Stomach (tissue), 4 donors: ENCODE results near the gene ABHD17C.

Experiments used
- EP300 ChIP-seq: sonication (generic); formaldehyde crosslinking; IDR thresholded peaks from one replicate; pipeline ENCODE4 v1.6.1; 2017; ENCODE audit warnings: antibody characterized with exemption
- POLR2A ChIP-seq, 4 donors: fragments of 450-650 bp; IDR thresholded peaks; one replicate each; pipeline ENCODE4 v1.6.1; 2016; ENCODE audit warnings: antibody characterized with exemption in 4 of 4, control low read depth in 2 of 4, mild to moderate bottlenecking in 1 of 4, moderate library complexity in 1 of 4
- POLR2AphosphoS5 ChIP-seq, 3 donors: sonication (generic); formaldehyde crosslinking; IDR thresholded peaks; one replicate each; pipeline ENCODE4 v1.6.1; 2016; ENCODE audit warnings: antibody characterized with exemption in 3 of 3
- TF ChIP-seq, protein P1 (sequence below), 7 experiments: fragments of 450-650 bp in 4 of 7; fragments of 200-600 bp in 3 of 7; sonication (generic) in 3 of 7; IDR thresholded peaks; one replicate each; pipeline ENCODE4 v1.5.1; 2016 to 2019; ENCODE audit warnings: antibody characterized with exemption in 7 of 7, control low read depth in 2 of 7, mild to moderate bottlenecking in 1 of 7

DNA sequence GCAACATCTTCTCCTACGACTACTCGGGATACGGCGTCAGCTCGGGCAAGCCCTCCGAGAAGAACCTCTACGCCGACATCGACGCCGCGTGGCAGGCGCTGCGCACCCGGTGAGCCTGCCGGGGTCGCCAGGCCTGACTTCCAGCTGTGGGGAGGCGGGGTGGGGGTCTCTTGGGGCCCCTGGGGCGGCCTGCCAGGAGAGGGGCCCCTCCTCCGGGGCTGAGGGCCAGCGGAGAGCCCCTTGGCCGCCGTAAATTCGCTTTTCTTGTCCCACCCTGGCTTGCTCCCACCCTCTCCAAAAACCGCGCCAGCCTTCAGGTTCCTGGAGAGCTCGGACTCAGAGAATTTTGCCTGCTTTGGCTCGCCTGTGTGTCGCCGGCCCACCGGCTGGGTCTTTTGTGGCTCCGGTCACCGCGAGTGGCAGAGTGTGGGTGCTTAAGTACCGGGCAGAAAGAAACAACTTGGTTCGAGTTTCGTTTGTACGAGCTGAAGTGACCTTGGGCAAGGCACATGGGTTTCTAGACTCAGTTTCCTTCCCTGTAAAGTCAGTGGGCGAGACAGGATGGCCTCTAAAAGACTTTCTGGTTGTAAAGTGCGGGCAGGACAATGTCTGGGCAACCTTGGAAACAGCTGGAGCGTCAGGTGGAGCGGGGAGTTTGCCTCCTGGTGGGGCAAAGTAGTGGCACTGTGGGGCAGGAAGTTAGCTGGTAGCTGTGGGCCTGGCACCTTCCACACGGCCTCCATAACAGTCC lies 976 bp downstream of the ABHD17C start:
- TF ChIP-seq, protein P1, sequence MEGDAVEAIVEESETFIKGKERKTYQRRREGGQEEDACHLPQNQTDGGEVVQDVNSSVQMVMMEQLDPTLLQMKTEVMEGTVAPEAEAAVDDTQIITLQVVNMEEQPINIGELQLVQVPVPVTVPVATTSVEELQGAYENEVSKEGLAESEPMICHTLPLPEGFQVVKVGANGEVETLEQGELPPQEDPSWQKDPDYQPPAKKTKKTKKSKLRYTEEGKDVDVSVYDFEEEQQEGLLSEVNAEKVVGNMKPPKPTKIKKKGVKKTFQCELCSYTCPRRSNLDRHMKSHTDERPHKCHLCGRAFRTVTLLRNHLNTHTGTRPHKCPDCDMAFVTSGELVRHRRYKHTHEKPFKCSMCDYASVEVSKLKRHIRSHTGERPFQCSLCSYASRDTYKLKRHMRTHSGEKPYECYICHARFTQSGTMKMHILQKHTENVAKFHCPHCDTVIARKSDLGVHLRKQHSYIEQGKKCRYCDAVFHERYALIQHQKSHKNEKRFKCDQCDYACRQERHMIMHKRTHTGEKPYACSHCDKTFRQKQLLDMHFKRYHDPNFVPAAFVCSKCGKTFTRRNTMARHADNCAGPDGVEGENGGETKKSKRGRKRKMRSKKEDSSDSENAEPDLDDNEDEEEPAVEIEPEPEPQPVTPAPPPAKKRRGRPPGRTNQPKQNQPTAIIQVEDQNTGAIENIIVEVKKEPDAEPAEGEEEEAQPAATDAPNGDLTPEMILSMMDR (IDR thresholded peaks at IDR 0.05): peak in 4 of 7 experiments; percentile 19 to 45 (median 30)
- TF ChIP-seq EP300: no peak
- peak in 2 of 3 donors; percentile 38 to 76 for TF ChIP-seq POLR2AphosphoS5 (IDR thresholded peaks at IDR 0.05)
- TF ChIP-seq POLR2A (IDR thresholded peaks at IDR 0.05): no peak
